Lower lobe of right lung (tissue), 2 donors: Measurements from ENCODE around the gene TRMT10C. TPM values are rescaled to one million over a fixed set of nuclear protein-coding genes. Genes with fewer than 3 reads are reported as not detected.
A peak's percentile ranks its signal among the peaks of the same experiment; 100 is the strongest.

Source experiments
- ATAC-seq, 2 donors: fragments of 200-7000 bp; cut with Tn5 transposase; one replicate each; pipeline ENCODE4 v1.9.1; 2020 to 2022; ENCODE audit warnings: mild to moderate bottlenecking in 2 of 2, moderate library complexity in 2 of 2
- DNase-seq: peaks from one replicate; pipeline ENCODE4 v3.0.0-alpha.2; 2020
- H3K27ac ChIP-seq: fragments of 200-600 bp; one replicate; pipeline ENCODE4 v1.8.0; 2022
- H3K27me3 ChIP-seq: fragments of 200-600 bp; one replicate; pipeline ENCODE4 v1.8.0; 2022; ENCODE audit warnings: low read depth
- H3K36me3 ChIP-seq: fragments of 200-600 bp; one replicate; pipeline ENCODE4 v1.8.0; 2022; ENCODE audit warnings: mild to moderate bottlenecking
- H3K4me1 ChIP-seq: fragments of 200-600 bp; one replicate; pipeline ENCODE4 v1.8.0; 2022
- H3K4me3 ChIP-seq: fragments of 200-600 bp; one replicate; pipeline ENCODE4 v1.8.0; 2022; ENCODE audit warnings: mild to moderate bottlenecking
- H3K9me3 ChIP-seq: fragments of 200-600 bp; one replicate; pipeline ENCODE4 v1.8.0; 2022
- CTCF ChIP-seq: fragments of 200-600 bp; IDR thresholded peaks from one replicate; pipeline ENCODE4 v1.8.0; 2022; ENCODE audit warnings: antibody characterized with exemption, mild to moderate bottlenecking
- intact Hi-C: fragments of 100-400 bp; cut with DNase I; formaldehyde crosslinking; loops from one replicate; pipeline ENCODE4 v1.11.0; 2022
- total RNA-seq: library from RNA; stranded (reverse); fragmentation: NEBNext Ultra II Directional; extraction: Animal tissue kit (Norgen Biotek cat#: 25700); gene quantifications from one replicate; pipeline ENCODE4 v1.2.1, GENCODE V29; 2021
- donor health status: DM: no; HTN: yes; CAD: no; lungs with severe emphysema.

The TRMT10C gene
- total RNA-seq, 1 donor from 2014 or later: 17.4 TPM

GRCh38 chr3:101574388-101575112, 12.9 kb downstream of the TRMT10C start:
- Histone ChIP-seq H3K27me3 (no peaks in the 10 kb centered on the region), H3K27ac (peak overlapping the region; percentile 99), H3K4me1 (peaks cover 53% of the 10 kb centered on the region), H3K36me3 (peaks cover 12% of the 10 kb centered on the region), H3K4me3 (peak overlapping the region; percentile 80), H3K9me3 (no peaks in the 10 kb centered on the region)
- TF ChIP-seq CTCF: no peak
- DNase-seq: peak; percentile 62
- ATAC-seq: peak; percentile 81 to 85
- intact Hi-C loops: no loop called here

DNA sequence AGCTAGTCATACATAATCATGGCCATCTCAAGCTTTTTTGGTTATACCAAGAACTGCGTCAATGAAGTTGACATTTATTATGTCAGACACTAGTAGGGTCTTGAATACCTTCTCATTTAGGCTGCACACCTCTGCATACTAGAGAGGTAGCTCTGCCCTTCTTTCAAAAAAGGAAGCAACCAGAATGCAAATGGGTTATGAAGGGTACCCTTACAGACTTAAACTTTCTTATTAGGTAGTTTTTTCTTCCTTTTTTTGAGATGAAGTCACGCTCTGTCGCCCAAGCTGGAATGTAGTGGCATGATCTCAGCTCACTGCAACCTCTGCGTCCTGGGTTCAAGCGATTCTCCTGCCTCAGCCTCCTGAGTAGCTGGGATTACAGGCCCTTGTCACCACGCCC, 15.6 kb downstream of the TRMT10C start:
- H3K4me1 ChIP-seq: peaks cover 71% of the 10 kb centered on the region
- H3K9me3 ChIP-seq: no peaks in the 10 kb centered on the region
- H3K27me3 ChIP-seq: no peaks in the 10 kb centered on the region
- TF ChIP-seq CTCF: no peak
- intact Hi-C loops: no loop called here
- no peak overlapping the region for H3K4me3 ChIP-seq
- no peak for DNase-seq
- H3K36me3 ChIP-seq: peaks cover 30% of the 10 kb centered on the region
- ATAC-seq: no peak
- no peak overlapping the region for H3K27ac ChIP-seq

DNA sequence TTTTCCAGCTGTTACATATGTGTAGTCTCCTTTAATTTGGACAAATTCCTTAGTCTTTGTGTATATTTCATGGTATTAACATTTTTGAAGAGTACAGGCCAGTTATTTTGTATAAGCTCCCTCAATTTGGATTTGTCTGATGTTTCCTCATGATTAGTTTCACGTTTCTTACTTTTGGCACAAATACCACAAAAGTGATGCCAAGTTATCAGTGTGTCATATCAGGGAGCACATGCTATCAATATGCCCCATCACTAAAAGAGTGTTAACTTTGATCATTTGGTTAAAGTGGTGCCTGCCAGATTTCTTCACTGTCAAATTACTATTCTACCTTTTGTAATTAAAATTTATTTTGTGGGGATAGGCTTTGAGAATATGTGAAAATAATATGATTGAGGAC, 26.9 kb downstream of the TRMT10C start:
- no peak overlapping the region for H3K4me3 ChIP-seq
- DNase-seq: no peak
- H3K27ac ChIP-seq: no peak overlapping the region
- TF ChIP-seq CTCF: no peak
- no peak for ATAC-seq
- no peaks in the 10 kb centered on the region for H3K27me3 ChIP-seq
- intact Hi-C loops: no loop called here
- H3K9me3 ChIP-seq: no peaks in the 10 kb centered on the region
- H3K36me3 ChIP-seq: peaks cover 74% of the 10 kb centered on the region
- H3K4me1 ChIP-seq: no peaks in the 10 kb centered on the region

- Histone ChIP-seq H3K9me3 (no peaks in the 10 kb centered on the region), H3K27ac (no peak overlapping the region), H3K4me3 (no peak overlapping the region), H3K4me1 (no peaks in the 10 kb centered on the region), H3K27me3 (no peaks in the 10 kb centered on the region), H3K36me3 (peaks cover 82% of the 10 kb centered on the region)
- intact Hi-C loops: no loop called here
- ATAC-seq (no peak), DNase-seq (no peak)
- no peak for TF ChIP-seq CTCF
These were observed 29.4 kb downstream of the TRMT10C start for GRCh38 chr3:101591071-101591470.

DNA sequence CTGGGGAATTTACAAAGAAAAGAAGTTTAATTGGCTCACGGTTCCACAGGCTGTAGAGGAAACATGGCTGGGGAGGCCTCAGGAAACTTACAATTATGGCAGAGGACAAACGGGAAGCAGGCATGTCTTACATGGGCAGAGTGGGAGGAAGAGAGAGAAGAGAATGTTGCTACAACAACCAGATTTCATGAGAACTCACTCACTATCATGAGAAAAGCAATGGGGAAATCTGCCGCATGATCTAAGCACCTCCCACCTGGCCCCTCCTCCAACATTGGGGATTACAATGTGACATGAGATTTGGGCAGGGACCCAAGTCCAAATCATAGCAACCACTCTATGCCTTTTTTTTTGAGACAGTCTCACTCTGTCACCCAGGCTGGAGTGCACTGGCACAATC, 41.1 kb downstream of the TRMT10C start:
- Histone ChIP-seq H3K27me3 (no peaks in the 10 kb centered on the region), H3K9me3 (no peaks in the 10 kb centered on the region), H3K4me1 (no peaks in the 10 kb centered on the region), H3K27ac (no peak overlapping the region), H3K36me3 (no peaks in the 10 kb centered on the region), H3K4me3 (no peak overlapping the region)
- ATAC-seq (no peak), DNase-seq (no peak)
- no peak for TF ChIP-seq CTCF
- intact Hi-C loops: no loop called here
